ENCODE measurements around the gene ADAM12. TPM values are rescaled to one million over a fixed set of nuclear protein-coding genes. Genes with fewer than 3 reads are reported as not detected.

Gene ADAM12
- polyA plus RNA-seq, 3 donors = 0.05 TPM; not detected in 2

DNA sequence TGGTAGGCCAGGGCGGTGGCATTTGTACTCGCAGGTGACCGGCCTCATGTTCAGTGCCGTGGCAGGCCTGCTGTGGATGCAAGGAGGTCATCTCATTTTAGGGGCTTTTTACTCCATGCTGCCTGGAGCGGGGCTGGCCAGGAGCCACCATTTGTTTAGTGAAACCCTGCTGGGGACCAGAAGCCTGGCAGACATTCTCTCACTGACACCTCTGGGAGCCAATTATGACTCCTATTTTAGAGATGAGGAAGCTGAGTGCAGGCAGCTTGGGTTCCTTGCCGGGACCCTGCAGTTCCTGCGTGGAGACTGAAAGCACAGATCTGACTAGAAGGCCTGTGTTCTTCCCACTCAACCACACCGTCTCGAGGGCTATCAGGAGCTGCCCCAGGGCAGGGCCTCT is 305.3 kb downstream of the ADAM12 start:
- Mint-ChIP-seq H3K36me3 (no peaks in the 10 kb centered on the region), H3K4me3 (no peak overlapping the region), H3K27me3 (ENCODE audit: low read depth in 3 of 3) (peaks cover 2 to 8% (median 2%) of the 10 kb centered on the region in 3 donors), H3K9me3 (peaks cover 0 to 4% (median 0%) of the 10 kb centered on the region in 7 donors), H3K4me1 (peaks cover 11% of the 10 kb centered on the region), H3K27ac (no peak overlapping the region)
- no peak for DNase-seq
- peaks cover 12 to 14% of the 10 kb centered on the region in 2 donors for H3K4me1 ChIP-seq (ENCODE audit: control insufficient read depth in 1 of 2, insufficient read depth in 2 of 2, low read length in 2 of 2)
- H3K4me2 ChIP-seq (replicated peaks; ENCODE audit: extremely low read depth, low read length, poor library complexity, severe bottlenecking) = no peak overlapping the region
- TF ChIP-seq, protein P1, sequence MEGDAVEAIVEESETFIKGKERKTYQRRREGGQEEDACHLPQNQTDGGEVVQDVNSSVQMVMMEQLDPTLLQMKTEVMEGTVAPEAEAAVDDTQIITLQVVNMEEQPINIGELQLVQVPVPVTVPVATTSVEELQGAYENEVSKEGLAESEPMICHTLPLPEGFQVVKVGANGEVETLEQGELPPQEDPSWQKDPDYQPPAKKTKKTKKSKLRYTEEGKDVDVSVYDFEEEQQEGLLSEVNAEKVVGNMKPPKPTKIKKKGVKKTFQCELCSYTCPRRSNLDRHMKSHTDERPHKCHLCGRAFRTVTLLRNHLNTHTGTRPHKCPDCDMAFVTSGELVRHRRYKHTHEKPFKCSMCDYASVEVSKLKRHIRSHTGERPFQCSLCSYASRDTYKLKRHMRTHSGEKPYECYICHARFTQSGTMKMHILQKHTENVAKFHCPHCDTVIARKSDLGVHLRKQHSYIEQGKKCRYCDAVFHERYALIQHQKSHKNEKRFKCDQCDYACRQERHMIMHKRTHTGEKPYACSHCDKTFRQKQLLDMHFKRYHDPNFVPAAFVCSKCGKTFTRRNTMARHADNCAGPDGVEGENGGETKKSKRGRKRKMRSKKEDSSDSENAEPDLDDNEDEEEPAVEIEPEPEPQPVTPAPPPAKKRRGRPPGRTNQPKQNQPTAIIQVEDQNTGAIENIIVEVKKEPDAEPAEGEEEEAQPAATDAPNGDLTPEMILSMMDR (IDR thresholded peaks at IDR 0.05) = no peak
- no peaks in the 10 kb centered on the region for H3K36me3 ChIP-seq (replicated peaks in 1 of 2; ENCODE audit: control insufficient read depth in 1 of 2, insufficient read depth in 2 of 2, low read length in 2 of 2)
- no peaks in the 10 kb centered on the region for H4K20me1 ChIP-seq (ENCODE audit: insufficient read depth, low read length)
- intact Hi-C loops (cut with micrococcal nuclease) = no loop called here
- no peak overlapping the region for H2AFZ ChIP-seq (ENCODE audit: insufficient read depth, low read depth, low read length, poor library complexity, severe bottlenecking)
- H3K9me3 ChIP-seq (replicated peaks in 1 of 2; ENCODE audit: control insufficient read depth in 1 of 2, insufficient read depth in 1 of 2, low read length in 2 of 2) = no peaks in the 10 kb centered on the region
- H3K27ac ChIP-seq (ENCODE audit: low read depth in 1 of 2, low read length in 2 of 2) = no peak overlapping the region
- WGBS (ENCODE audit: insufficient coverage) = 90% methylated on average over 5 of the region's 9 CpGs
- H3K4me3 ChIP-seq (replicated peaks in 1 of 3; ENCODE audit: low read depth in 2 of 3, low read length in 3 of 3) = no peak overlapping the region
- no peaks in the 10 kb centered on the region for H3K27me3 ChIP-seq (ENCODE audit: control insufficient read depth in 2 of 2, insufficient read depth in 2 of 2, low read length in 2 of 2)
- H3K9ac ChIP-seq (ENCODE audit: insufficient read depth, low read length, poor library complexity, severe bottlenecking) = no peak overlapping the region
- H3K79me2 ChIP-seq (ENCODE audit: insufficient read depth, low read length) = no peaks in the 10 kb centered on the region

DNA sequence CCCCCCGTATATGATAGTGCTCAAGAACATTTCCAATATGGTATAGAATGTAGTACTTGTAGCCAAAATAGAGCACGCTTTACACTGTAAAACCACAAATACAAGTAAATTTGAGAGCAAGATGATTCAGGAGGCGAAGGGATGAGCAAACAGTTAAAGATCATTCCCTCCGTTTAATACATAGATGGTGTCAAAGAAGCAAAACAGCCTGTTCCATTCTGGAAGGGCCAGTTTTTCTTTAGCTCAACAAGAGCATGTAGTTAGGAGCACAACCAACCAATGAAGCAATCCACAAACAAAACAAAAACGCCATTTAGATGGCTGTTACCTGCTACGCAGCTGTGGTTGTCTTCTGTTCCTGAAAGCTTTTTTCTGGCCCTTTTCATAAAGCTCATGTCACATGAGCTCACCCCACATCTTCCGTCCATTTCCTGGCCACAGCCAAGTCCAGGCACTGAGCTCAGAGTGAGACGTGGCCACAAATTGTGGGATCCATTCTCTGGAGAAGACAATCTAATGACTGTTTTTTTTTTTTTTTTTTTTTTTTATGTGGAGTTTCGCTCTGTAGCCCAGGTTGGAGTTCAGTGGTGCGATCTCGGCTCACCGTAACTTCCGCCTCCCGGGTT is 306.3 kb downstream of the ADAM12 start:
- Histone ChIP-seq H3K79me2 (ENCODE audit: insufficient read depth, low read length) (no peaks in the 10 kb centered on the region), H3K36me3 (replicated peaks in 1 of 2; ENCODE audit: control insufficient read depth in 1 of 2, insufficient read depth in 2 of 2, low read length in 2 of 2) (no peaks in the 10 kb centered on the region), H3K9ac (ENCODE audit: insufficient read depth, low read length, poor library complexity, severe bottlenecking) (no peak overlapping the region), H3K27ac (ENCODE audit: low read depth in 1 of 2, low read length in 2 of 2) (no peak overlapping the region), H3K4me2 (replicated peaks; ENCODE audit: extremely low read depth, low read length, poor library complexity, severe bottlenecking) (no peak overlapping the region), H2AFZ (ENCODE audit: insufficient read depth, low read depth, low read length, poor library complexity, severe bottlenecking) (no peak overlapping the region), H3K27me3 (ENCODE audit: control insufficient read depth in 2 of 2, insufficient read depth in 2 of 2, low read length in 2 of 2) (no peaks in the 10 kb centered on the region), H3K4me1 (ENCODE audit: control insufficient read depth in 1 of 2, insufficient read depth in 2 of 2, low read length in 2 of 2) (peaks cover 3 to 4% of the 10 kb centered on the region in 2 donors), H3K4me3 (replicated peaks in 1 of 3; ENCODE audit: low read depth in 2 of 3, low read length in 3 of 3) (no peak overlapping the region), H4K20me1 (ENCODE audit: insufficient read depth, low read length) (no peaks in the 10 kb centered on the region), H3K9me3 (replicated peaks in 1 of 2; ENCODE audit: control insufficient read depth in 1 of 2, insufficient read depth in 1 of 2, low read length in 2 of 2) (no peaks in the 10 kb centered on the region)
- Mint-ChIP-seq H3K27ac (peak overlapping the region in 1 of 7 donors; percentile 51), H3K4me1 (peaks cover under 1% of the 10 kb centered on the region), H3K4me3 (no peak overlapping the region), H3K36me3 (no peaks in the 10 kb centered on the region), H3K9me3 (peaks cover 0 to 6% (median 0%) of the 10 kb centered on the region in 7 donors), H3K27me3 (ENCODE audit: low read depth in 3 of 3) (peaks cover 2 to 8% (median 2%) of the 10 kb centered on the region in 3 donors)
- TF ChIP-seq, protein P1 (IDR thresholded peaks at IDR 0.05) = no peak
- DNase-seq = no peak
- 93% methylated on average over 10 of the region's 14 CpGs for WGBS (ENCODE audit: insufficient coverage)
- intact Hi-C loops (cut with micrococcal nuclease) = no loop called here
